Tibial nerve (tissue), 4 donors: ENCODE data around the gene KCTD16.

Experiments used
- EP300 ChIP-seq, 2 donors: sonication (generic); formaldehyde crosslinking; IDR thresholded peaks; one replicate each; pipeline ENCODE4 v1.6.1; 2017; ENCODE audit warnings: antibody characterized with exemption in 2 of 2, mild to moderate bottlenecking in 1 of 2
- POLR2A ChIP-seq, 2 donors: fragments of 450-650 bp; IDR thresholded peaks; one replicate each; pipeline ENCODE4 v1.6.1; 2017; ENCODE audit warnings: antibody characterized with exemption in 2 of 2, mild to moderate bottlenecking in 2 of 2, moderate library complexity in 2 of 2
- TF ChIP-seq, protein P1 (sequence below), 5 experiments: fragments of 200-600 bp in 3 of 5; fragments of 450-650 bp in 2 of 5; sonication (generic) in 3 of 5; IDR thresholded peaks; one replicate each; pipeline ENCODE4 v1.5.1; 2016 to 2019; ENCODE audit warnings: antibody characterized with exemption in 5 of 5, mild to moderate bottlenecking in 3 of 5, moderate library complexity in 2 of 5

DNA sequence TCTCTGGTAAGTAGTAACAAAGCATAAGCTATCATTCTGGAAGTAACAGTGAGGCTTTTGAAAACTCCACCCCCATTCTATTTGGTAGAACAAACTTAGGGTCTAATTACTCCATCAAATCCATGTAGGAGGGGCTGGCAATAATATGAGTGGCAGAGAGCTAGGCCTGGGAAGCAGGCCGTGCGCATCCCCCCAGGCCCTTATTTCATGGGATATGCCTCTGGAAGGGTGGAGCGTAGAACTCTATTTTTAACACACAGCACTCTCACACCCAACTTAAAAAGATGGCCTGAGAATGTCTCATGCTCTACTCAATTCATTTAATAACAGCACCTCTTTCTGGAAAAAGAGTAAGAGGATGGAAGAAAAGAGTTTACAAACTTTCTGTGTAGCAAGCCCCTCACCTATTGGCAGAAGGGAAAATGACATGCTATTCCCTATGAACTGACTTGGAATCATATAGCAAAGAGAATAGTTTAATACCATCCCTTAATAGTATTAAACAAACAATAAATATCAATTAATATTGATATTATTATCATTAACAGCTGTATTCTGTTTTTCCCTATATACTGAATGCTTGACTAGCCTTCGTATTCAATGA is 233.2 kb downstream of the KCTD16 start:
- TF ChIP-seq, protein P1, sequence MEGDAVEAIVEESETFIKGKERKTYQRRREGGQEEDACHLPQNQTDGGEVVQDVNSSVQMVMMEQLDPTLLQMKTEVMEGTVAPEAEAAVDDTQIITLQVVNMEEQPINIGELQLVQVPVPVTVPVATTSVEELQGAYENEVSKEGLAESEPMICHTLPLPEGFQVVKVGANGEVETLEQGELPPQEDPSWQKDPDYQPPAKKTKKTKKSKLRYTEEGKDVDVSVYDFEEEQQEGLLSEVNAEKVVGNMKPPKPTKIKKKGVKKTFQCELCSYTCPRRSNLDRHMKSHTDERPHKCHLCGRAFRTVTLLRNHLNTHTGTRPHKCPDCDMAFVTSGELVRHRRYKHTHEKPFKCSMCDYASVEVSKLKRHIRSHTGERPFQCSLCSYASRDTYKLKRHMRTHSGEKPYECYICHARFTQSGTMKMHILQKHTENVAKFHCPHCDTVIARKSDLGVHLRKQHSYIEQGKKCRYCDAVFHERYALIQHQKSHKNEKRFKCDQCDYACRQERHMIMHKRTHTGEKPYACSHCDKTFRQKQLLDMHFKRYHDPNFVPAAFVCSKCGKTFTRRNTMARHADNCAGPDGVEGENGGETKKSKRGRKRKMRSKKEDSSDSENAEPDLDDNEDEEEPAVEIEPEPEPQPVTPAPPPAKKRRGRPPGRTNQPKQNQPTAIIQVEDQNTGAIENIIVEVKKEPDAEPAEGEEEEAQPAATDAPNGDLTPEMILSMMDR (IDR thresholded peaks at IDR 0.05) = no peak
- TF ChIP-seq POLR2A (IDR thresholded peaks at IDR 0.05) (no peak), EP300 (IDR thresholded peaks at IDR 0.05) (no peak)
